Gastroesophageal sphincter (tissue), 4 donors: ENCODE results near the gene TACC3. TPM values are rescaled to one million over a fixed set of nuclear protein-coding genes. Genes with fewer than 3 reads are reported as not detected.

Source experiments
- ATAC-seq: fragments of 150-250 bp; one replicate; pipeline ENCODE4 v1.9.1; 2016; ENCODE audit warnings: mild to moderate bottlenecking, moderate library complexity
- H3K27ac ChIP-seq, 4 donors: fragments of 200-600 bp; sonication (generic) in 3 of 4; 1 replicate in 3 of 4; 2 replicates in 1 of 4; pipeline ENCODE4 v1.5.1; 2016 to 2019
- H3K27me3 ChIP-seq: fragments of 200-600 bp; sonication (generic); one replicate; pipeline ENCODE4 v1.5.1; 2019
- H3K36me3 ChIP-seq, 2 donors: fragments of 200-600 bp; sonication (generic); one replicate each; pipeline ENCODE4 v1.5.1; 2019; ENCODE audit warnings: control low read depth in 1 of 2
- H3K4me1 ChIP-seq, 3 donors: fragments of 200-600 bp; sonication (generic); 1 replicate in 2 of 3; 2 replicates in 1 of 3; pipeline ENCODE4 v1.5.1; 2016 to 2019; ENCODE audit warnings: control low read depth in 2 of 3
- H3K4me3 ChIP-seq, 2 donors: fragments of 200-600 bp; sonication (generic); one replicate each; pipeline ENCODE4 v1.5.1; 2019; ENCODE audit warnings: mild to moderate bottlenecking in 1 of 2, moderate library complexity in 1 of 2
- H3K9me3 ChIP-seq, 3 donors: fragments of 200-600 bp; sonication (generic); one replicate each; pipeline ENCODE4 v1.5.1; 2017 to 2019; ENCODE audit warnings: control low read depth in 2 of 3
- CTCF ChIP-seq, 4 experiments: fragments of 200-600 bp in 2 of 4; fragments of 450-650 bp in 2 of 4; sonication (generic) in 1 of 4; IDR thresholded peaks; one replicate each; pipeline ENCODE4 v1.5.1; 2017 to 2019; ENCODE audit warnings: antibody characterized with exemption in 4 of 4, mild to moderate bottlenecking in 2 of 4, moderate library complexity in 2 of 4
- EP300 ChIP-seq: sonication (generic); formaldehyde crosslinking; IDR thresholded peaks from one replicate; pipeline ENCODE4 v1.6.1; 2017; ENCODE audit warnings: antibody characterized with exemption, mild to moderate bottlenecking
- POLR2A ChIP-seq, 2 donors: fragments of 450-650 bp; IDR thresholded peaks; one replicate each; pipeline ENCODE4 v1.6.1; 2017; ENCODE audit warnings: antibody characterized with exemption in 2 of 2, mild to moderate bottlenecking in 2 of 2, moderate library complexity in 1 of 2
- POLR2AphosphoS5 ChIP-seq: sonication (generic); formaldehyde crosslinking; IDR thresholded peaks from one replicate; pipeline ENCODE4 v1.6.1; 2017; ENCODE audit warnings: antibody characterized with exemption
- WGBS, 2 donors: methylation state at CpG; one replicate each; pipeline ENCODE4 v1.1.5; 2018; ENCODE audit warnings: low coverage in 1 of 2; 5-methylcytosine and 5-hydroxymethylcytosine counted together
- total RNA-seq, 4 donors: library from RNA; depleted of rRNA; stranded (reverse); fragments of >200 nt; gene quantifications; one replicate each; pipeline ENCODE4 v1.1.0, GENCODE V29; 2016

TACC3 gene
- total RNA-seq, 4 donors from 2014 or later, result 6.0 to 8.2 (median 7.1) TPM

GRCh38 chr4:1769692-1770091 lies 48.4 kb downstream of the TACC3 start:
- H3K9me3 ChIP-seq, result no peaks in the 10 kb centered on the region
- no peak for ATAC-seq
- WGBS, 2 donors, result no CpG with 5 or more reads among the region's 6 CpGs
- H3K4me1 ChIP-seq, result peaks cover 0 to 19% (median 4%) of the 10 kb centered on the region in 3 donors
- no peak for TF ChIP-seq CTCF (IDR thresholded peaks at IDR 0.05)
- no peak for TF ChIP-seq POLR2AphosphoS5
- TF ChIP-seq POLR2A (IDR thresholded peaks at IDR 0.05), result no peak
- TF ChIP-seq EP300, result no peak
- no peak overlapping the region for H3K27ac ChIP-seq
- no peaks in the 10 kb centered on the region for H3K36me3 ChIP-seq
- peaks cover 73% of the 10 kb centered on the region for H3K27me3 ChIP-seq
- H3K4me3 ChIP-seq, result no peak overlapping the region

- peaks cover 70% of the 10 kb centered on the region for H3K27me3 ChIP-seq
- TF ChIP-seq POLR2AphosphoS5 (no peak), EP300 (no peak), POLR2A (IDR thresholded peaks at IDR 0.05) (no peak), CTCF (IDR thresholded peaks at IDR 0.05) (no peak)
- WGBS, 2 donors, result 43% methylated on average over 7 of the region's 33 CpGs; no CpG with 5 or more reads in 1 of the 2 donors
- no peak for ATAC-seq
- no peak overlapping the region for H3K4me3 ChIP-seq
- peaks cover 0 to 19% (median 4%) of the 10 kb centered on the region in 3 donors for H3K4me1 ChIP-seq
- H3K9me3 ChIP-seq, result no peaks in the 10 kb centered on the region
- no peak overlapping the region for H3K27ac ChIP-seq
- H3K36me3 ChIP-seq, result no peaks in the 10 kb centered on the region
Observed at GRCh38 chr4:1770245-1770644, 48.9 kb downstream of the TACC3 start.

GRCh38 chr4:1770791-1771231 lies 49.5 kb downstream of the TACC3 start:
- WGBS, 2 donors, result no CpG with 5 or more reads among the region's 11 CpGs
- peaks cover 70% of the 10 kb centered on the region for H3K27me3 ChIP-seq
- no peaks in the 10 kb centered on the region for H3K9me3 ChIP-seq
- H3K4me1 ChIP-seq, result peaks cover 0 to 19% (median 4%) of the 10 kb centered on the region in 3 donors
- no peak overlapping the region for H3K4me3 ChIP-seq
- H3K36me3 ChIP-seq, result no peaks in the 10 kb centered on the region
- ATAC-seq, result no peak
- H3K27ac ChIP-seq, result no peak overlapping the region
- no peak for TF ChIP-seq CTCF (IDR thresholded peaks at IDR 0.05)
- no peak for TF ChIP-seq POLR2A (IDR thresholded peaks at IDR 0.05)
- TF ChIP-seq POLR2AphosphoS5, result no peak
- no peak for TF ChIP-seq EP300

GRCh38 chr4:1771555-1772305 lies 50.4 kb downstream of the TACC3 start:
- H3K36me3 ChIP-seq, result no peaks in the 10 kb centered on the region
- H3K4me1 ChIP-seq, result peaks cover 0 to 13% (median 4%) of the 10 kb centered on the region in 3 donors
- no peak for ATAC-seq
- no peaks in the 10 kb centered on the region for H3K9me3 ChIP-seq
- peaks cover 61% of the 10 kb centered on the region for H3K27me3 ChIP-seq
- no CpG with 5 or more reads among the region's 28 CpGs for WGBS, 2 donors
- no peak overlapping the region for H3K27ac ChIP-seq
- no peak overlapping the region for H3K4me3 ChIP-seq
- TF ChIP-seq POLR2AphosphoS5 (no peak), EP300 (no peak), CTCF (IDR thresholded peaks at IDR 0.05) (no peak), POLR2A (IDR thresholded peaks at IDR 0.05) (no peak)
